Thyroid gland (tissue), 4 donors: ENCODE measurements around the gene ADAMTS14.

Experiments
- CTCF ChIP-seq, 6 experiments: fragments of 200-600 bp in 3 of 6; fragments of 450-650 bp in 3 of 6; sonication (generic) in 3 of 6; IDR thresholded peaks; one replicate each; pipeline ENCODE4 v1.5.1; 2016 to 2019; ENCODE audit warnings: antibody characterized with exemption in 6 of 6, mild to moderate bottlenecking in 2 of 6, inconsistent platforms in 1 of 6, moderate library complexity in 1 of 6
- POLR2A ChIP-seq, 2 donors: fragments of 450-650 bp; IDR thresholded peaks; one replicate each; pipeline ENCODE4 v1.6.1; 2017; ENCODE audit warnings: antibody characterized with exemption in 2 of 2, mild to moderate bottlenecking in 2 of 2, moderate library complexity in 1 of 2

- TF ChIP-seq CTCF (IDR thresholded peaks at IDR 0.05) (no peak), POLR2A (IDR thresholded peaks at IDR 0.05) (no peak)
Measured at GRCh38 chr10:70742537-70743429, 70.5 kb downstream of the ADAMTS14 start.
